A549 (cell line): ENCODE results near the gene KLF2. TPM values are rescaled to one million over a fixed set of nuclear protein-coding genes. Genes with fewer than 3 reads are reported as not detected.
"Not testable (repeated sequence)": the region's sequence is repeated elsewhere in the genome, so short reads cannot be mapped to it uniquely, and the experiment has no call there.

ENCODE experiments used
- ATAC-seq, 2 experiments: fragments of 200-7000 bp in 1 of 2; fragments of >200 bp in 1 of 2; cut with Nextera tagmentation in 1 of 2; cut with Tn5 transposase in 1 of 2; 3 replicates each; pipeline versions ENCODE4 v1.8.0 to v1.9.1; 2018 to 2020; ENCODE audit warnings: mild to moderate bottlenecking in 1 of 2, moderate library complexity in 1 of 2
- CTCF ChIA-PET: fragments of 300-600 bp; sonication (Branson Sonifier 250); formaldehyde crosslinking; extraction: SDS; loops from one replicate; lab custom pipeline; 2021; ENCODE audit warnings: antibody characterized with exemption, inconsistent platforms; lab: Yijun Ruan, JAX
- POLR2A ChIA-PET: fragments of 350-600 bp; formaldehyde crosslinking; extraction: SDS; loops from one replicate; lab custom pipeline; 2021; ENCODE audit warnings: antibody characterized with exemption, inconsistent platforms; lab: Yijun Ruan, JAX
- DNase-seq, 2 experiments: peaks; one replicate each; pipeline versions ENCODE4 v3.0.0 to v3.0.0-alpha.2; 2011 to 2016; ENCODE audit warnings: low read depth in 1 of 2, low spot score in 1 of 2
- FAIRE-seq: peaks from 2 replicates; lab custom pipeline; 2011; peaks lifted over from hg19 to GRCh38; lab: Jason Lieb, UNC
- H3K27ac ChIP-seq, 2 experiments: fragments of >200 bp; sonication (Bioruptor Twin); formaldehyde crosslinking; 3 replicates each; pipeline ENCODE4 v1.5.1; 2016 to 2017
- H3K4me1 ChIP-seq: fragments of >200 bp; sonication (Bioruptor Twin); formaldehyde crosslinking; 3 replicates; pipeline ENCODE4 v1.6.1; 2016
- H3K4me2 ChIP-seq: fragments of >200 bp; sonication (Bioruptor Twin); formaldehyde crosslinking; 3 replicates; pipeline ENCODE4 v1.6.1; 2016
- H3K4me3 ChIP-seq: fragments of >200 bp; sonication (Bioruptor Twin); formaldehyde crosslinking; 3 replicates; pipeline ENCODE4 v1.5.1; 2016
- H3K9me3 ChIP-seq: fragments of >200 bp; sonication (Bioruptor Twin); formaldehyde crosslinking; 3 replicates; pipeline ENCODE4 v1.6.1; 2016
- BHLHE40 ChIP-seq: IDR thresholded peaks from 2 replicates; pipeline ENCODE4 v1.6.1; 2012; ENCODE audit warnings: low read depth, low read length, inconsistent platforms
- CBX8 ChIP-seq: fragments of 200-600 bp; sonication (generic); IDR thresholded peaks from 2 replicates; pipeline ENCODE4 v1.6.1; 2016
- CEBPB ChIP-seq, 2 experiments: fragments of >200 bp in 1 of 2; sonication (Bioruptor Twin) in 1 of 2; formaldehyde crosslinking in 1 of 2; IDR thresholded peaks; 2 replicates each; pipeline ENCODE4 v1.6.1; 2012 to 2016
- CHD2 ChIP-seq: fragments of 150-350 bp; IDR thresholded peaks from 2 replicates; pipeline ENCODE4 v1.6.1; 2014; ENCODE audit warnings: low read length; ENCODE audit not compliant: partially characterized antibody
- EP300 ChIP-seq, 2 experiments: fragments of >200 bp; sonication (Bioruptor Twin); formaldehyde crosslinking; IDR thresholded peaks; 2 replicates in 1 of 2; 3 replicates in 1 of 2; pipeline ENCODE4 v1.6.1; 2016 to 2017
- FOSB ChIP-seq: fragments of 250-450 bp; sonication (Bioruptor Pico); IDR thresholded peaks from 2 replicates; pipeline ENCODE4 v1.5.0; 2020; ENCODE audit warnings: mild to moderate bottlenecking, moderate library complexity
- FOSL2 ChIP-seq, 2 experiments: fragments of 450-650 bp in 1 of 2; fragments of >200 bp in 1 of 2; sonication (Bioruptor Twin) in 1 of 2; formaldehyde crosslinking; IDR thresholded peaks; 2 replicates each; pipeline versions ENCODE4 v1.5.0 to v1.6.1; 2016 to 2020; ENCODE audit warnings: mild to moderate bottlenecking in 1 of 2, moderate library complexity in 1 of 2
- HEYL ChIP-seq: fragments of 250-450 bp; sonication (Bioruptor Pico); IDR thresholded peaks from 2 replicates; pipeline ENCODE4 v1.8.0; 2021; ENCODE audit warnings: mild to moderate bottlenecking, moderate library complexity
- HOXB5 ChIP-seq: fragments of 250-450 bp; sonication (Bioruptor Pico); IDR thresholded peaks from 2 replicates; pipeline ENCODE4 v1.5.0; 2020; ENCODE audit warnings: mild to moderate bottlenecking, moderate library complexity
- KDM5A ChIP-seq: fragments of 200-600 bp; sonication (generic); IDR thresholded peaks from 2 replicates; pipeline ENCODE4 v1.6.1; 2016; ENCODE audit warnings: antibody characterized with exemption, mild to moderate bottlenecking
- MAFK ChIP-seq: fragments of 450-650 bp; IDR thresholded peaks from 2 replicates; pipeline ENCODE4 v1.6.1; 2014; ENCODE audit not compliant: partially characterized antibody
- MAX ChIP-seq: IDR thresholded peaks from 2 replicates; pipeline ENCODE4 v1.6.1; 2012
- MAZ ChIP-seq: fragments of 150-350 bp; IDR thresholded peaks from 2 replicates; pipeline ENCODE4 v1.6.1; 2014; ENCODE audit warnings: antibody characterized with exemption, low read depth, low read length, borderline replicate concordance
- POLR2AphosphoS2 ChIP-seq: conservative IDR thresholded peaks from 2 replicates; pipeline ENCODE4 v1.6.1; 2012; ENCODE audit warnings: low read length, improper control_type of control experiment, inconsistent platforms
- RAD21 ChIP-seq, 2 experiments: fragments of >200 bp in 1 of 2; sonication (Bioruptor Twin) in 1 of 2; formaldehyde crosslinking in 1 of 2; IDR thresholded peaks in 1 of 2; conservative IDR thresholded peaks in 1 of 2; 2 replicates in 1 of 2; 3 replicates in 1 of 2; pipeline ENCODE4 v1.6.1; 2012 to 2018; ENCODE audit warnings: inconsistent platforms in 1 of 2
- RCOR1 ChIP-seq: fragments of 150-350 bp; IDR thresholded peaks from 2 replicates; pipeline ENCODE4 v1.6.1; 2014; ENCODE audit warnings: antibody characterized with exemption, low read length, low read depth
- RFX5 ChIP-seq: fragments of 450-650 bp; IDR thresholded peaks from 2 replicates; pipeline ENCODE4 v1.7.1; 2014; ENCODE audit warnings: antibody characterized with exemption, mild to moderate bottlenecking, moderate library complexity
- RNF2 ChIP-seq: fragments of 200-600 bp; sonication (generic); IDR thresholded peaks from 2 replicates; pipeline ENCODE4 v1.6.1; 2016; ENCODE audit warnings: low read depth, mild to moderate bottlenecking, antibody characterized with exemption, moderate library complexity, borderline replicate concordance
- SMC3 ChIP-seq: fragments of >200 bp; sonication (Bioruptor Twin); formaldehyde crosslinking; IDR thresholded peaks from 3 replicates; pipeline ENCODE4 v1.6.1; 2018; ENCODE audit warnings: inconsistent platforms
- SREBF2 ChIP-seq: fragments of 450-650 bp; IDR thresholded peaks from 2 replicates; pipeline ENCODE4 v1.6.1; 2014; ENCODE audit warnings: mild to moderate bottlenecking, moderate library complexity
- TP53 ChIP-seq: fragments of 250-450 bp; sonication (Bioruptor Pico); IDR thresholded peaks from 2 replicates; pipeline ENCODE4 v1.5.0; 2021; ENCODE audit warnings: mild to moderate bottlenecking, moderate library complexity
- WGBS: methylation state at CpG from one replicate; pipeline ENCODE4 v1.1.6; 2017; ENCODE audit errors: missing lambda C conversion rate; 5-methylcytosine and 5-hydroxymethylcytosine counted together
- polyA plus RNA-seq, 4 experiments: library from polyadenylated mRNA; depleted of rRNA in 3 of 4; stranded (reverse); fragments of >200 nt; fragmentation: RNase III in 1 of 4; extraction: RNeasy Plus Mini Kit Qiagen cat#74134 plus additional on column Dnase treatment in 1 of 4; gene quantifications; 2 replicates in 3 of 4; 3 replicates in 1 of 4; pipeline ENCODE4 v1.2.3, GENCODE V29; 2011 to 2017
- TF ChIP-seq, protein P1 (sequence below): fragments of 450-650 bp; IDR thresholded peaks from 2 replicates; pipeline ENCODE4 v1.6.1; 2014; ENCODE audit warnings: antibody characterized with exemption

KLF2 gene
- polyA plus RNA-seq, 2 of the 4 experiments (the other 2 are of a cell fraction), result 3.4 to 6.9 TPM

GRCh38 chr19:16301999-16302694 lies 22.5 kb upstream of the KLF2 start:
- peak; percentile 40 to 63 for DNase-seq
- Histone ChIP-seq H3K4me1 (peaks cover 11% of the 10 kb centered on the region), H3K9me3 (no peaks in the 10 kb centered on the region)
- 55% methylated on average over 19 of the region's 25 CpGs for WGBS
- POLR2A ChIA-PET, result no interaction called here
- TF ChIP-seq FOSL2 (IDR thresholded peaks at IDR 0.05), result peak; percentile 31; the same call in 1 of the 2 replicates
- peak; percentile 63 for TF ChIP-seq FOSL2 (CRISPR knock-in tag; IDR thresholded peaks at IDR 0.05)
- no peak for TF ChIP-seq CBX8
- TF ChIP-seq RAD21 (conservative IDR thresholded peaks at IDR 0.05 in 1 of 2, IDR thresholded peaks at IDR 0.05 in 1 of 2), result no peak
- no peak for TF ChIP-seq KDM5A
- TF ChIP-seq HOXB5 (CRISPR knock-in tag), result no peak
- TF ChIP-seq MAX, result peak; percentile 46; the same call in 1 of the 2 replicates
- TF ChIP-seq, all 56 proteins: peak for 2
- no peak overlapping the region for H3K4me3 ChIP-seq
- ATAC-seq (peak; percentile 82 to 90), FAIRE-seq (no peak)
- peak overlapping the region; percentile 44; the same call in 2 of the 3 replicates for H3K4me2 ChIP-seq
- peak overlapping the region in 1 of 2 experiments; percentile 13; a peak in 2 of 6 replicates for H3K27ac ChIP-seq
- CTCF ChIA-PET, result interaction anchor here (1.2 to 1.3 kb wide), 2 partner anchors 16 to 81 kb away, joined by 3 to 5 read pairs; no protein-coding TSS in a partner anchor

DNA sequence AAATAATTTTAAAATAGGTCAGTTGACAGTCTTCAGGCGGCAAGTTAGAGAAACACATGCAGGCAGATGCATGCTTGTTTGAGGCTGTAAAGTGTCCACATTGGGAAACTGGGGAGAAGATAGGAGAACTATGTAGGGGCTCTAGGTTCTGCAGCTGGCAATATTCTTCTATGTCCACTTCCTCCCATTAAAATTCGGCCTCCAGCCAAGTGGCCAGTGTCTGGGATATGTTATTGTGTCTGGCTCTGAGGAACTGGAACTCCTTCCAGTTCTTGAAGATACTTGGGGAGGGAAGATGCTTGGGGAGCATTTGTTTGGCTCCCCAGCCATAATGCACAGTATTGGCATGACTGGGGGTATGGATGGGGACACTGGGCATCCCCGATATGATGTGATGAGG lies 20.9 kb upstream of the KLF2 start:
- FAIRE-seq, result no peak
- Histone ChIP-seq H3K9me3 (no peaks in the 10 kb centered on the region), H3K4me3 (no peak overlapping the region), H3K27ac (no peak overlapping the region), H3K4me1 (peaks cover 9% of the 10 kb centered on the region), H3K4me2 (no peak overlapping the region)
- POLR2A ChIA-PET, result no interaction called here
- WGBS, result 68% methylated on average over 3 of the region's 3 CpGs
- CTCF ChIA-PET, result interaction anchor here (0.7 kb wide), 1 partner anchor 229 kb away, joined by 4 read pairs; no protein-coding TSS in a partner anchor
- DNase-seq, result no peak
- TF ChIP-seq BHLHE40, result no peak
- no peak for TF ChIP-seq FOSB (CRISPR knock-in tag)
- no peak for TF ChIP-seq SMC3
- no peak for ATAC-seq

DNA sequence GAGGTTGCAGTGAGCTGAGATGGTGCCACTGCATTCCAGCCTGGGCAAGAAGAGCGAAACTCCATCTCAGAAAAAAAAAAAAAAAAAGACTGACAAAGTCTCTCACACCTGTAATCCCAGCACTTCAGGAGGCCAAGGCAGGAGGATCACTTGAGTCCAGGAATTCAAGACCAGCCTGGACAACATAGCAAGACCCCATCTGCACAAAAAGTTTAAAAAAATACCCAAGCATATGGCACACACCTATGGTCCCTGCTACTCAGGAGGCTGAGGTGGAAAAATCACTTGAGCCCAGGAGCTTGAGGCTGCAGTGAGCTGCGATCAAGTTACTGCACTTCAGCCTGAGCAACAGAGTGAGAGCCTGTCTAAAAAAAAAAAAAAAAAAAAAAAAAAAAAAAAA lies 20.1 kb upstream of the KLF2 start:
- POLR2A ChIA-PET, H3K27ac ChIP-seq, H3K9me3 ChIP-seq, ATAC-seq, H3K4me2 ChIP-seq, H3K4me3 ChIP-seq, H3K4me1 ChIP-seq, FAIRE-seq, DNase-seq: not testable (repeated sequence)
- CTCF ChIA-PET, result interaction anchor here (0.7 kb wide), 1 partner anchor 230 kb away, joined by 4 read pairs; no protein-coding TSS in a partner anchor
- 90% methylated on average over 2 of the region's 2 CpGs for WGBS

- POLR2A ChIA-PET, CTCF ChIA-PET, H3K9me3 ChIP-seq, H3K4me2 ChIP-seq, H3K27ac ChIP-seq, H3K4me3 ChIP-seq, DNase-seq, H3K4me1 ChIP-seq, ATAC-seq, FAIRE-seq: not testable (repeated sequence)
- 88% methylated on average over 6 of the region's 6 CpGs for WGBS
These were observed 19.6 kb upstream of the KLF2 start for GRCh38 chr19:16305060-16305459.

GRCh38 chr19:16306728-16307402 lies 17.8 kb upstream of the KLF2 start:
- no peak overlapping the region for H3K4me2 ChIP-seq
- ChIA-PET POLR2A (no interaction called here), CTCF (no interaction called here)
- no peak for ATAC-seq
- no peaks in the 10 kb centered on the region for H3K9me3 ChIP-seq
- 85% methylated on average over 21 of the region's 21 CpGs for WGBS
- no peak for DNase-seq
- FAIRE-seq, result no peak
- peaks cover 6% of the 10 kb centered on the region for H3K4me1 ChIP-seq
- TF ChIP-seq, protein P1, sequence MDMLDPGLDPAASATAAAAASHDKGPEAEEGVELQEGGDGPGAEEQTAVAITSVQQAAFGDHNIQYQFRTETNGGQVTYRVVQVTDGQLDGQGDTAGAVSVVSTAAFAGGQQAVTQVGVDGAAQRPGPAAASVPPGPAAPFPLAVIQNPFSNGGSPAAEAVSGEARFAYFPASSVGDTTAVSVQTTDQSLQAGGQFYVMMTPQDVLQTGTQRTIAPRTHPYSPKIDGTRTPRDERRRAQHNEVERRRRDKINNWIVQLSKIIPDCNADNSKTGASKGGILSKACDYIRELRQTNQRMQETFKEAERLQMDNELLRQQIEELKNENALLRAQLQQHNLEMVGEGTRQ, result no peak
- TF ChIP-seq EP300 (IDR thresholded peaks at IDR 0.05) (no peak), CBX8 (no peak), TP53 (CRISPR knock-in tag) (no peak), RNF2 (no peak), RFX5 (no peak), MAZ (no peak), KDM5A (no peak), SREBF2 (no peak), MAFK (no peak), CHD2 (no peak), CEBPB (IDR thresholded peaks at IDR 0.05) (no peak), POLR2AphosphoS2 (no peak), HOXB5 (CRISPR knock-in tag) (no peak), HEYL (CRISPR knock-in tag) (no peak), RCOR1 (no peak)
- H3K4me3 ChIP-seq, result no peak overlapping the region
- no peak overlapping the region for H3K27ac ChIP-seq
